Heart left ventricle (tissue), 13 donors: ENCODE data around the gene NCK2.

Experiments
- POLR2A ChIP-seq, 2 donors: fragments of 450-650 bp; IDR thresholded peaks; one replicate each; pipeline ENCODE4 v1.6.1; 2017; ENCODE audit warnings: antibody characterized with exemption in 2 of 2, mild to moderate bottlenecking in 2 of 2, moderate library complexity in 2 of 2
- TF ChIP-seq, protein P1 (sequence below), 12 donors: fragments of 200-600 bp; sonication (generic) in 4 of 12; IDR thresholded peaks; one replicate each; pipeline versions ENCODE4 v1.5.0 to v1.8.0; 2018 to 2022; ENCODE audit warnings: antibody characterized with exemption in 12 of 12, mild to moderate bottlenecking in 5 of 12
- donor health status: ischemic (EF 13 %, LVEDD 7.1; RV severe dilation, severe dysfunction).
- donor health status: DM: no; HTN: yes; CAD: no.
- donor health status: DM: no; HTN: no; CAD: no.
- donor health status: ischemic (EF 25% LVEDD 6.9; RV normal size, moderate dysfunction).
- donor health status: ischemic (EF 25% LVEDD 5.7; RV mildly dilated, moderate dysfunction).
- donor health status: ischemic (EF 35%, LVEDD 5.7; RV mildly dilated, moderate dysfunction).
- donor health status: nonischemic (EF 11% LVEDD 7.7; RV severe dilation, severe dysfunction).
- donor health status: DM: yes; HTN: yes; CAD: no.
- donor health status: PGD.
- donor health status: ischemic (EF 29% LVEDD 5.4; RV normal size, mild dysfunction).
- donor health status: nonischemic (EF 23%, LVEDD 6.1; RV moderate dilation, normal function).

GRCh38 chr2:105791229-105791628 is 46.5 kb downstream of the NCK2 start:
- TF ChIP-seq, protein P1, sequence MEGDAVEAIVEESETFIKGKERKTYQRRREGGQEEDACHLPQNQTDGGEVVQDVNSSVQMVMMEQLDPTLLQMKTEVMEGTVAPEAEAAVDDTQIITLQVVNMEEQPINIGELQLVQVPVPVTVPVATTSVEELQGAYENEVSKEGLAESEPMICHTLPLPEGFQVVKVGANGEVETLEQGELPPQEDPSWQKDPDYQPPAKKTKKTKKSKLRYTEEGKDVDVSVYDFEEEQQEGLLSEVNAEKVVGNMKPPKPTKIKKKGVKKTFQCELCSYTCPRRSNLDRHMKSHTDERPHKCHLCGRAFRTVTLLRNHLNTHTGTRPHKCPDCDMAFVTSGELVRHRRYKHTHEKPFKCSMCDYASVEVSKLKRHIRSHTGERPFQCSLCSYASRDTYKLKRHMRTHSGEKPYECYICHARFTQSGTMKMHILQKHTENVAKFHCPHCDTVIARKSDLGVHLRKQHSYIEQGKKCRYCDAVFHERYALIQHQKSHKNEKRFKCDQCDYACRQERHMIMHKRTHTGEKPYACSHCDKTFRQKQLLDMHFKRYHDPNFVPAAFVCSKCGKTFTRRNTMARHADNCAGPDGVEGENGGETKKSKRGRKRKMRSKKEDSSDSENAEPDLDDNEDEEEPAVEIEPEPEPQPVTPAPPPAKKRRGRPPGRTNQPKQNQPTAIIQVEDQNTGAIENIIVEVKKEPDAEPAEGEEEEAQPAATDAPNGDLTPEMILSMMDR (IDR thresholded peaks at IDR 0.05) = no peak
- TF ChIP-seq POLR2A (IDR thresholded peaks at IDR 0.05) = no peak
